H9 (cell line): Measurements from ENCODE around the gene MINDY4. TPM values are rescaled to one million over a fixed set of nuclear protein-coding genes. Genes with fewer than 3 reads are reported as not detected.

ENCODE experiments used
- DNase-seq: peaks from one replicate; pipeline ENCODE4 v3.0.0-alpha.2; 2017
- H2AFZ ChIP-seq: one replicate; pipeline ENCODE4 v1.6.1; 2013; ENCODE audit warnings: mild to moderate bottlenecking, low read length, control low read depth, moderate library complexity
- H2AK5ac ChIP-seq: 2 replicates; pipeline ENCODE4 v1.6.1; 2013; ENCODE audit warnings: low read length, control low read depth, mixed read lengths; ENCODE audit not compliant: insufficient read length
- H2BK120ac ChIP-seq: one replicate; pipeline ENCODE4 v1.6.1; 2013; ENCODE audit warnings: low read depth, mild to moderate bottlenecking, low read length, control low read depth, inconsistent platforms; ENCODE audit not compliant: poor library complexity, severe bottlenecking
- H2BK12ac ChIP-seq: 2 replicates; pipeline ENCODE4 v1.6.1; 2013; ENCODE audit warnings: low read length, control low read depth, mixed read lengths, low read depth; ENCODE audit not compliant: insufficient read length
- H2BK15ac ChIP-seq: 2 replicates; pipeline ENCODE4 v1.6.1; 2013; ENCODE audit warnings: low read depth, low read length, control low read depth
- H2BK20ac ChIP-seq: one replicate; pipeline ENCODE4 v1.6.1; 2013; ENCODE audit warnings: low read depth, mild to moderate bottlenecking, low read length, control low read depth, inconsistent platforms; ENCODE audit not compliant: poor library complexity, severe bottlenecking
- H2BK5ac ChIP-seq: 2 replicates; pipeline ENCODE4 v1.6.1; 2013; ENCODE audit warnings: low read length, control low read depth, mixed read lengths; ENCODE audit not compliant: insufficient read length
- H3K14ac ChIP-seq: 2 replicates; pipeline ENCODE4 v1.6.1; 2013; ENCODE audit warnings: low read length, control low read depth; ENCODE audit not compliant: insufficient read depth
- H3K18ac ChIP-seq: 2 replicates; pipeline ENCODE4 v1.6.1; 2013; ENCODE audit warnings: low read depth, mild to moderate bottlenecking, mixed read lengths, low read length, control low read depth; ENCODE audit not compliant: insufficient read length
- H3K23ac ChIP-seq: 2 replicates; pipeline ENCODE4 v1.6.1; 2013; ENCODE audit warnings: low read length, control low read depth, mixed read lengths, low read depth; ENCODE audit not compliant: insufficient read length
- H3K23me2 ChIP-seq: 2 replicates; pipeline ENCODE4 v1.6.1; 2013; ENCODE audit warnings: low read depth, mild to moderate bottlenecking, mixed read lengths, low read length, control low read depth; ENCODE audit not compliant: insufficient read length, poor library complexity, severe bottlenecking
- H3K27ac ChIP-seq: 2 replicates; pipeline ENCODE4 v1.5.1; 2013; ENCODE audit warnings: low read length, control low read depth, mixed read lengths, low read depth; ENCODE audit not compliant: insufficient read length
- H3K27me3 ChIP-seq: 2 replicates; pipeline ENCODE4 v1.6.1; 2013; ENCODE audit warnings: low read length, control low read depth, inconsistent platforms; ENCODE audit not compliant: insufficient read depth
- H3K4ac ChIP-seq: 2 replicates; pipeline ENCODE4 v1.6.1; 2013; ENCODE audit warnings: low read depth, mild to moderate bottlenecking, control low read depth, inconsistent platforms, low read length, moderate library complexity
- H3K4me1 ChIP-seq: 2 replicates; pipeline ENCODE4 v1.6.1; 2013; ENCODE audit warnings: low read length, control low read depth, inconsistent platforms; ENCODE audit not compliant: insufficient read depth
- H3K4me2 ChIP-seq: 2 replicates; pipeline ENCODE4 v1.6.1; 2013; ENCODE audit warnings: low read length, control low read depth, mixed read lengths; ENCODE audit not compliant: insufficient read length, insufficient read depth
- H3K56ac ChIP-seq: 2 replicates; pipeline ENCODE4 v1.6.1; 2013; ENCODE audit warnings: low read depth, mild to moderate bottlenecking, mixed read lengths, low read length, control low read depth; ENCODE audit not compliant: insufficient read length
- H3K79me1 ChIP-seq: 2 replicates; pipeline ENCODE4 v1.6.1; 2013; ENCODE audit warnings: low read depth, mild to moderate bottlenecking, moderate library complexity, low read length, control low read depth, inconsistent platforms; ENCODE audit not compliant: insufficient read depth, poor library complexity, severe bottlenecking
- H3K79me2 ChIP-seq: 2 replicates; pipeline ENCODE4 v1.6.1; 2013; ENCODE audit warnings: low read length, control low read depth, inconsistent platforms; ENCODE audit not compliant: insufficient read depth
- H3K9ac ChIP-seq: 2 replicates; pipeline ENCODE4 v1.6.1; 2013; ENCODE audit warnings: low read length, control low read depth, mixed read lengths; ENCODE audit not compliant: insufficient read length; ENCODE audit errors: extremely low read depth
- H3K9me3 ChIP-seq: one replicate; pipeline ENCODE4 v1.6.1; 2013; ENCODE audit warnings: low read depth, low read length, inconsistent platforms; ENCODE audit not compliant: control insufficient read depth
- H3T11ph ChIP-seq: one replicate; pipeline ENCODE4 v1.6.1; 2013; ENCODE audit warnings: mild to moderate bottlenecking, low read length, control low read depth, inconsistent platforms
- H4K20me1 ChIP-seq: one replicate; pipeline ENCODE4 v1.6.1; 2013; ENCODE audit not compliant: control insufficient read depth, insufficient read length, insufficient read depth
- H4K5ac ChIP-seq: 2 replicates; pipeline ENCODE4 v1.6.1; 2013; ENCODE audit warnings: low read depth, mild to moderate bottlenecking, mixed read lengths, low read length, control low read depth; ENCODE audit not compliant: insufficient read length
- H4K8ac ChIP-seq: replicated peaks from 2 replicates; pipeline ENCODE4 v1.6.1; 2013; ENCODE audit warnings: low read length, control low read depth, mixed read lengths, low read depth; ENCODE audit not compliant: insufficient read length
- H4K91ac ChIP-seq: 2 replicates; pipeline ENCODE4 v1.6.1; 2013; ENCODE audit warnings: low read depth, mild to moderate bottlenecking, moderate library complexity, mixed read lengths, low read length, control low read depth; ENCODE audit not compliant: insufficient read length
- H3K27ac Mint-ChIP-seq, 3 experiments: 2 replicates in 2 of 3; 3 replicates in 1 of 3; pipeline ENCODE4 v1.8.0; 2020 to 2021; ENCODE audit warnings: mixed read lengths in 3 of 3, mild to moderate bottlenecking in 1 of 3, moderate library complexity in 1 of 3
- H3K27me3 Mint-ChIP-seq: 2 replicates; pipeline ENCODE4 v1.8.0; 2021; ENCODE audit warnings: low read depth, mild to moderate bottlenecking, moderate library complexity, mixed read lengths
- H3K36me3 Mint-ChIP-seq, 3 experiments: 2 replicates in 2 of 3; 3 replicates in 1 of 3; pipeline ENCODE4 v1.8.0; 2020 to 2021; ENCODE audit warnings: low read depth in 3 of 3, mixed read lengths in 3 of 3; ENCODE audit not compliant: insufficient read depth in 1 of 3
- H3K4me1 Mint-ChIP-seq, 2 experiments: 2 replicates each; pipeline ENCODE4 v1.8.0; 2020; ENCODE audit warnings: mixed read lengths in 2 of 2
- H3K4me3 Mint-ChIP-seq, 2 experiments: 2 replicates in 1 of 2; 3 replicates in 1 of 2; pipeline ENCODE4 v1.8.0; 2020 to 2021; ENCODE audit warnings: mild to moderate bottlenecking in 2 of 2, mixed read lengths in 2 of 2, moderate library complexity in 1 of 2
- H3K9me3 Mint-ChIP-seq, 2 experiments: 2 replicates in 1 of 2; 3 replicates in 1 of 2; pipeline ENCODE4 v1.8.0; 2020; ENCODE audit warnings: mild to moderate bottlenecking in 2 of 2, mixed read lengths in 2 of 2, moderate library complexity in 1 of 2
- CTCF ChIP-seq: fragments of 200-600 bp; sonication (generic); conservative IDR thresholded peaks from 3 replicates; pipeline ENCODE4 v1.8.0; 2021; ENCODE audit warnings: antibody characterized with exemption, mild to moderate bottlenecking
- WGBS: extraction: QIAGEN DNeasy Blood & Tissue Kit; methylation state at CpG from one replicate; pipeline ENCODE4 v1.1.7; 2013; ENCODE audit warnings: missing lambda C conversion rate, low lambda C conversion rate, mixed read lengths; ENCODE audit not compliant: insufficient read length; ENCODE audit errors: extremely low coverage; 5-methylcytosine and 5-hydroxymethylcytosine counted together
- total RNA-seq: library from RNA; stranded (reverse); gene quantifications from 2 replicates; pipeline ENCODE4 v1.2.1, GENCODE V29; 2021

The MINDY4 gene
- total RNA-seq, 1 experiment from 2014 or later, result 3.1 TPM

GRCh38 chr7:30802812-30803211 lies 31.6 kb downstream of the MINDY4 start:
- no peak overlapping the region for H2BK5ac ChIP-seq
- no peaks in the 10 kb centered on the region for H3K79me1 ChIP-seq
- no peak overlapping the region for H4K8ac ChIP-seq
- H3K4me3 Mint-ChIP-seq, result no peak overlapping the region
- H2BK120ac ChIP-seq, result no peak overlapping the region
- H3K9me3 ChIP-seq, result no peaks in the 10 kb centered on the region
- no peak overlapping the region for H3K18ac ChIP-seq
- H3K27ac ChIP-seq, result no peak overlapping the region
- H3K27me3 ChIP-seq, result no peaks in the 10 kb centered on the region
- no peak overlapping the region for H3K4ac ChIP-seq
- peaks cover 2 to 3% (median 3%) of the 10 kb centered on the region in 3 experiments; a peak in 2 of 7 replicates for H3K36me3 Mint-ChIP-seq
- H4K5ac ChIP-seq, result no peak overlapping the region
- H2BK15ac ChIP-seq, result no peak overlapping the region
- no peak overlapping the region for H4K91ac ChIP-seq
- H4K20me1 ChIP-seq, result no peaks in the 10 kb centered on the region
- no peak for TF ChIP-seq CTCF
- no peak overlapping the region for H3K9ac ChIP-seq
- H3K79me2 ChIP-seq, result no peaks in the 10 kb centered on the region
- H3K27me3 Mint-ChIP-seq, result no peaks in the 10 kb centered on the region; the same call in none of the 2 replicates
- H3K4me2 ChIP-seq, result no peak overlapping the region
- no peaks in the 10 kb centered on the region for H3K23me2 ChIP-seq
- no peak overlapping the region for H2AFZ ChIP-seq
- H3K14ac ChIP-seq, result no peak overlapping the region
- no peak for DNase-seq
- H3K4me1 Mint-ChIP-seq, result no peaks in the 10 kb centered on the region
- no peak overlapping the region for H3K23ac ChIP-seq
- H3K27ac Mint-ChIP-seq, result no peak overlapping the region; a peak in 1 of 7 replicates
- no peaks in the 10 kb centered on the region for H3K4me1 ChIP-seq
- no peak overlapping the region for H2BK12ac ChIP-seq
- H2AK5ac ChIP-seq, result no peak overlapping the region
- H3K56ac ChIP-seq, result no peak overlapping the region
- no peak overlapping the region for H3T11ph ChIP-seq
- H3K9me3 Mint-ChIP-seq, result no peaks in the 10 kb centered on the region; a peak in 2 of 5 replicates
- 100% methylated on average over 2 of the region's 4 CpGs for WGBS
- no peak overlapping the region for H2BK20ac ChIP-seq
